ENCODE results near the gene SUN3.
A peak's percentile ranks its signal among the peaks of the same experiment; 100 is the strongest.

SUN3 gene

GRCh38 chr7:47979832-47980181 is 49.1 kb downstream of the SUN3 start:
- peak overlapping the region; percentile 78 for H3K27ac ChIP-seq
- no peak for TF ChIP-seq CTCF (conservative IDR thresholded peaks at IDR 0.05)

GRCh38 chr7:47979145-47979831 is 49.6 kb downstream of the SUN3 start, which contains the start of gene HUS1:
TSS of gene HUS1 (minus strand) at chr7:47979615. CDS start at chr7:47979519, 96 bp downstream.
- no peak for TF ChIP-seq CTCF (conservative IDR thresholded peaks at IDR 0.05)
- H3K27ac ChIP-seq, result peak within 1 kb of the TSS; percentile 78

DNA sequence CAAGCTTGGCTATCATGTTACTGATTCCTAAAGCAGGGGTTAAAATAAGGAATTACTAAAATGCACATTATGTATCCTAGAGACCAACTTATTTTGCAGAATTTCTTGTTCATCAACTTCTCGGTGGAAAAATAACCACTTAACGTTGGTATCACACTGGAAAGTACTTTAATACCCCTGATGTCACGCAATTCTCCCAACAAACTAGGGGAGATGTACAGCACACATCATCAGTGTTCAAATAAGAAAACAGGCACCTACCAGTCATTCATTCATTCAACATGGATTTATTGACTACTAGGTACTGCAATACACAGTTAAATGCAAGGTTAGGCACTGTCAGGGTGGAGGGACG is 50.1 kb downstream of the SUN3 start:
- no peak for TF ChIP-seq CTCF (conservative IDR thresholded peaks at IDR 0.05)
- H3K27ac ChIP-seq, result peak overlapping the region; percentile 78

GRCh38 chr7:47973739-47974138 is 55.2 kb downstream of the SUN3 start:
- TF ChIP-seq CTCF (conservative IDR thresholded peaks at IDR 0.05), result no peak
- H3K27ac ChIP-seq, result no peak overlapping the region

DNA sequence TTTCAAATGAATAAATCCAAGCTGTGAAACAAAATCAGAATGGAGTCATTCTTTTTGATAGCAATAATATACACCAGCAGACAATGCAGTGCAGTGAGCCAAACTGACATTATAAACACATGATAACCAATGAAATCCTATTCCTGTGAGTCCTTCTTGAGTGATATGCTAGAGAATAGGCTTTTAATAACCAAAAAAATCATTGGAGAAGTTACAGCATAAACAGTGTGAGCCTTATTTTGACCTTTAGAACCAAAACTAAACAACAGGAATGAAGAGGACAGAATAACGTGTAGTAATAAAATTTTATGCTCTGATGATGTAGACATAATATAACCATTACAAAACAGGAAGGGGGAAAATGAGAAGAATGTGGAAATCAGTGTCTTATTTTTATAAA is 58.1 kb downstream of the SUN3 start:
- H3K27ac ChIP-seq, result 0 out of 2 replicates have a peak overlapping the region, but pooled peaks have one; percentile 12
- TF ChIP-seq CTCF (conservative IDR thresholded peaks at IDR 0.05), result no peak

DNA sequence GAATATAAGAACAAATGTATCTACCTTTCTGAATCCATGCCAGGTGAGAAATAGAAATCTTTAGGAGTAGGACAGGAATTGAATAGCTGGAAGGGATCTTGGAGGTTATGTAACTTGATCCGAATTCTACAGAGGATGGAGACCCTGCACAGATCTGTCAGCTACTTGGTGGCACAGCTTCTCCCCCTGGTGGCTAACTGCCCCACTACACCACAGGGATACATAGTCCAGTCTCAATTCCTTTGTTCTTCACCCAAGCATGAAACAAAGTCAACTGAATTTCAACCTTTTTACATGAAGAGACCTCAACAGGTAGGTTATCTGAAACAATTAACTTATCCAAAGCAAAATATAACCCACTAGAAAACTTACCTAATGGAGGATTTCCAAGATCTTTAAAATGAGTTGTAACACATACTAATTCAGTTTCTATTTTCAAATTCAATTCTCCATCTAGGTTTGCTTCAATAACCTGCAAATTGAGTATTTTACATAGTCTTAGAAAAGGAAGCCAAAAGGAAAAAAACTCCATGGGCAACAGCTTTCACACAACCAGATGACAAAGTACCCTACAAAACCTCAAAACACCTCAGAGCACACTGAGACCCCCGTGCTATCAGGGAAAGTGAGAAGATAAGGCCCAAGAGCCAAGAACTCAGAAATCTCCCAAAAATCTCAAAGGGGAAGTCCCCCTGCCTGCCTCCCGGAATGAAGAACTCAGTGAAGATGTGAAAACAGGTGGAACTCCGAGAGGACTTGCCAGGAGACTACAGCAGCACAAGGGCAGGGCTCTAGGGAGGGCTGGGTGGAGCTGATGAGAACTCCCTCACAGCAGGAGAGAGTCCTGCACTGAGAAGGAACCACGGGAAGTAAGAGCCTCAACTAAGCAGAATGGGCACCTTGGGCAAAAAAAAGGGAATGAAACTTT is 59.8 kb downstream of the SUN3 start:
- peak; percentile 97 for TF ChIP-seq CTCF (conservative IDR thresholded peaks at IDR 0.05)
- peak overlapping the region; percentile 12; the same call in 1 of the 2 replicates for H3K27ac ChIP-seq

GRCh38 chr7:47967708-47968107 is 61.2 kb downstream of the SUN3 start:
- no peak for TF ChIP-seq CTCF (conservative IDR thresholded peaks at IDR 0.05)
- H3K27ac ChIP-seq, result no peak overlapping the region

All from VCaP (cell line).